HepG2 (cell line): ENCODE results near the gene PGR.

ENCODE experiments used
- SMAD9 ChIP-seq: sonication (generic); formaldehyde crosslinking; IDR thresholded peaks from 2 replicates; pipeline ENCODE4 v1.5.1; 2020; ENCODE audit warnings: mild to moderate bottlenecking, missing genetic modification reagents
- ZSCAN25 ChIP-seq: sonication (generic); formaldehyde crosslinking; IDR thresholded peaks from 2 replicates; pipeline ENCODE4 v1.8.0; 2022; ENCODE audit warnings: mild to moderate bottlenecking, missing genetic modification reagents
- TF ChIP-seq, protein P1 (sequence below): sonication (generic); formaldehyde crosslinking; IDR thresholded peaks from 2 replicates; pipeline ENCODE4 v1.5.0; 2020; ENCODE audit warnings: mild to moderate bottlenecking, missing genetic modification reagents, moderate library complexity
- TF ChIP-seq, protein P2 (sequence below), 2 experiments: sonication (generic) in 1 of 2; formaldehyde crosslinking in 1 of 2; IDR thresholded peaks; 2 replicates each; pipeline versions ENCODE4 v1.4.0 to v1.6.1; 2018 to 2020; ENCODE audit warnings: missing genetic modification reagents in 2 of 2, borderline replicate concordance in 1 of 2, low read depth in 1 of 2, mild to moderate bottlenecking in 1 of 2, missing biosample characterization in 1 of 2
- TF ChIP-seq, protein P3 (sequence below): sonication (generic); formaldehyde crosslinking; IDR thresholded peaks from 2 replicates; pipeline ENCODE4 v1.4.0; 2020; ENCODE audit warnings: missing genetic modification reagents
- TF ChIP-seq, protein P4 (sequence below), 2 experiments: IDR thresholded peaks; 2 replicates each; pipeline ENCODE4 v1.6.1; 2011 to 2012; ENCODE audit warnings: low read length in 2 of 2, borderline replicate concordance in 1 of 2, low read depth in 1 of 2, mild to moderate bottlenecking in 1 of 2, moderate library complexity in 1 of 2

GRCh38 chr11:101104716-101105115 is 24.9 kb downstream of the PGR start:
- TF ChIP-seq ZSCAN25, result no peak
- TF ChIP-seq, protein P1, sequence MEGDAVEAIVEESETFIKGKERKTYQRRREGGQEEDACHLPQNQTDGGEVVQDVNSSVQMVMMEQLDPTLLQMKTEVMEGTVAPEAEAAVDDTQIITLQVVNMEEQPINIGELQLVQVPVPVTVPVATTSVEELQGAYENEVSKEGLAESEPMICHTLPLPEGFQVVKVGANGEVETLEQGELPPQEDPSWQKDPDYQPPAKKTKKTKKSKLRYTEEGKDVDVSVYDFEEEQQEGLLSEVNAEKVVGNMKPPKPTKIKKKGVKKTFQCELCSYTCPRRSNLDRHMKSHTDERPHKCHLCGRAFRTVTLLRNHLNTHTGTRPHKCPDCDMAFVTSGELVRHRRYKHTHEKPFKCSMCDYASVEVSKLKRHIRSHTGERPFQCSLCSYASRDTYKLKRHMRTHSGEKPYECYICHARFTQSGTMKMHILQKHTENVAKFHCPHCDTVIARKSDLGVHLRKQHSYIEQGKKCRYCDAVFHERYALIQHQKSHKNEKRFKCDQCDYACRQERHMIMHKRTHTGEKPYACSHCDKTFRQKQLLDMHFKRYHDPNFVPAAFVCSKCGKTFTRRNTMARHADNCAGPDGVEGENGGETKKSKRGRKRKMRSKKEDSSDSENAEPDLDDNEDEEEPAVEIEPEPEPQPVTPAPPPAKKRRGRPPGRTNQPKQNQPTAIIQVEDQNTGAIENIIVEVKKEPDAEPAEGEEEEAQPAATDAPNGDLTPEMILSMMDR (CRISPR knock-in tag), result no peak
- TF ChIP-seq, protein P2, sequence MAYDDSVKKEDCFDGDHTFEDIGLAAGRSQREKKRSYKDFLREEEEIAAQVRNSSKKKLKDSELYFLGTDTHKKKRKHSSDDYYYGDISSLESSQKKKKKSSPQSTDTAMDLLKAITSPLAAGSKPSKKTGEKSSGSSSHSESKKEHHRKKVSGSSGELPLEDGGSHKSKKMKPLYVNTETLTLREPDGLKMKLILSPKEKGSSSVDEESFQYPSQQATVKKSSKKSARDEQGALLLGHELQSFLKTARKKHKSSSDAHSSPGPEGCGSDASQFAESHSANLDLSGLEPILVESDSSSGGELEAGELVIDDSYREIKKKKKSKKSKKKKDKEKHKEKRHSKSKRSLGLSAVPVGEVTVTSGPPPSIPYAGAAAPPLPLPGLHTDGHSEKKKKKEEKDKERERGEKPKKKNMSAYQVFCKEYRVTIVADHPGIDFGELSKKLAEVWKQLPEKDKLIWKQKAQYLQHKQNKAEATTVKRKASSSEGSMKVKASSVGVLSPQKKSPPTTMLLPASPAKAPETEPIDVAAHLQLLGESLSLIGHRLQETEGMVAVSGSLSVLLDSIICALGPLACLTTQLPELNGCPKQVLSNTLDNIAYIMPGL (CRISPR knock-in tag; IDR thresholded peaks at IDR 0.05; ENCODE audit: borderline replicate concordance in 1 of 2, low read depth in 1 of 2), result no peak
- TF ChIP-seq, protein P3, sequence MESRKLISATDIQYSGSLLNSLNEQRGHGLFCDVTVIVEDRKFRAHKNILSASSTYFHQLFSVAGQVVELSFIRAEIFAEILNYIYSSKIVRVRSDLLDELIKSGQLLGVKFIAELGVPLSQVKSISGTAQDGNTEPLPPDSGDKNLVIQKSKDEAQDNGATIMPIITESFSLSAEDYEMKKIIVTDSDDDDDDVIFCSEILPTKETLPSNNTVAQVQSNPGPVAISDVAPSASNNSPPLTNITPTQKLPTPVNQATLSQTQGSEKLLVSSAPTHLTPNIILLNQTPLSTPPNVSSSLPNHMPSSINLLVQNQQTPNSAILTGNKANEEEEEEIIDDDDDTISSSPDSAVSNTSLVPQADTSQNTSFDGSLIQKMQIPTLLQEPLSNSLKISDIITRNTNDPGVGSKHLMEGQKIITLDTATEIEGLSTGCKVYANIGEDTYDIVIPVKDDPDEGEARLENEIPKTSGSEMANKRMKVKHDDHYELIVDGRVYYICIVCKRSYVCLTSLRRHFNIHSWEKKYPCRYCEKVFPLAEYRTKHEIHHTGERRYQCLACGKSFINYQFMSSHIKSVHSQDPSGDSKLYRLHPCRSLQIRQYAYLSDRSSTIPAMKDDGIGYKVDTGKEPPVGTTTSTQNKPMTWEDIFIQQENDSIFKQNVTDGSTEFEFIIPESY (CRISPR knock-in tag), result no peak
- TF ChIP-seq SMAD9, result no peak
- TF ChIP-seq, protein P4, sequence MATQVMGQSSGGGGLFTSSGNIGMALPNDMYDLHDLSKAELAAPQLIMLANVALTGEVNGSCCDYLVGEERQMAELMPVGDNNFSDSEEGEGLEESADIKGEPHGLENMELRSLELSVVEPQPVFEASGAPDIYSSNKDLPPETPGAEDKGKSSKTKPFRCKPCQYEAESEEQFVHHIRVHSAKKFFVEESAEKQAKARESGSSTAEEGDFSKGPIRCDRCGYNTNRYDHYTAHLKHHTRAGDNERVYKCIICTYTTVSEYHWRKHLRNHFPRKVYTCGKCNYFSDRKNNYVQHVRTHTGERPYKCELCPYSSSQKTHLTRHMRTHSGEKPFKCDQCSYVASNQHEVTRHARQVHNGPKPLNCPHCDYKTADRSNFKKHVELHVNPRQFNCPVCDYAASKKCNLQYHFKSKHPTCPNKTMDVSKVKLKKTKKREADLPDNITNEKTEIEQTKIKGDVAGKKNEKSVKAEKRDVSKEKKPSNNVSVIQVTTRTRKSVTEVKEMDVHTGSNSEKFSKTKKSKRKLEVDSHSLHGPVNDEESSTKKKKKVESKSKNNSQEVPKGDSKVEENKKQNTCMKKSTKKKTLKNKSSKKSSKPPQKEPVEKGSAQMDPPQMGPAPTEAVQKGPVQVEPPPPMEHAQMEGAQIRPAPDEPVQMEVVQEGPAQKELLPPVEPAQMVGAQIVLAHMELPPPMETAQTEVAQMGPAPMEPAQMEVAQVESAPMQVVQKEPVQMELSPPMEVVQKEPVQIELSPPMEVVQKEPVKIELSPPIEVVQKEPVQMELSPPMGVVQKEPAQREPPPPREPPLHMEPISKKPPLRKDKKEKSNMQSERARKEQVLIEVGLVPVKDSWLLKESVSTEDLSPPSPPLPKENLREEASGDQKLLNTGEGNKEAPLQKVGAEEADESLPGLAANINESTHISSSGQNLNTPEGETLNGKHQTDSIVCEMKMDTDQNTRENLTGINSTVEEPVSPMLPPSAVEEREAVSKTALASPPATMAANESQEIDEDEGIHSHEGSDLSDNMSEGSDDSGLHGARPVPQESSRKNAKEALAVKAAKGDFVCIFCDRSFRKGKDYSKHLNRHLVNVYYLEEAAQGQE (IDR thresholded peaks at IDR 0.05; ENCODE audit: borderline replicate concordance in 1 of 2, low read depth in 1 of 2, low read length in 2 of 2), result no peak
